Cortex of kidney (tissue), 1 donor: ENCODE results near the gene KRTAP21-1.
"Not testable (repeated sequence)": the region's sequence is repeated elsewhere in the genome, so short reads cannot be mapped to it uniquely, and the experiment has no call there.

Experiments used
- DNase-seq: peaks from one replicate; lab custom pipeline; 2025; lab: John Stamatoyannopoulos, UW

Gene KRTAP21-1

DNA sequence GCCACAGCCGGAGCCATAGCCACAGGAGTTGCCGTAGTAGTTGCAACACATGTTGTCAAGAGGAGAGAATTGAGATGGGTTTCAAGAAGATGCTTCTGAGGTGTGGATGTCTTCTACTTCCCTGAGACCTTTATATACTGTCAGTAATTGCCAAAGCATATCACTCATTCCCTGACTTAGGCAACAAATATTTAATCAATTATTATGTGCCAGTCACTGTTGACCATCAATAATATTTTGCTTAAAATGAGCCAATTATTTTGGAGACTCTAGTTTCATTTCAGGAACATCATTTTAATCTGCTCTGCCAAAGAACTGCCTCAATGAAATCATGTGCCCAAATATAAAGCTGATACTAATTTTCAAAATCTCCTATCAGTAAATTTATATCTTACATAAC is at the start of gene KRTAP21-1:
Gene KRTAP21-1, minus strand, starts transcription at position 101 of the 400 bp plus-strand sequence. Its CDS starts 50 bp downstream, at position 51.
- DNase-seq: not testable (repeated sequence)

DNA sequence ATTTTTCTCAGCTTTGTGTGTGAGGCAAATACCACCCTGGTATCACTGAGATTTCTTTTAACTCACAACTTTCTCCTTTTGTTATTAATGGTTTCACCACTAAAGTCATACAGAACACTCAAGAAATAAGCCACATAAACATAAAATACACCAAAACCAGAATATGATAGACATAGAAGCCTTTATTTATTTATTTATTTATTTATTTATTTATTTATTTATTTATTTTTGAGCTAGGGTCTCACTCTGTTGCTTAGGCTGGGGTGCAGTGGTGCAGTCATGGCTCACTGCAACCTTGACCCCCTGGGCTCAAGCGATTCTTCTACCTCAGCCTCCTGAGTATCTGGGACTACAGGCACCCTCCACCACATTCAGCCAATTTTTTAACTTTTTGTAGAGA is 45.4 kb upstream of the KRTAP21-1 start:
- DNase-seq: no peak

DNA sequence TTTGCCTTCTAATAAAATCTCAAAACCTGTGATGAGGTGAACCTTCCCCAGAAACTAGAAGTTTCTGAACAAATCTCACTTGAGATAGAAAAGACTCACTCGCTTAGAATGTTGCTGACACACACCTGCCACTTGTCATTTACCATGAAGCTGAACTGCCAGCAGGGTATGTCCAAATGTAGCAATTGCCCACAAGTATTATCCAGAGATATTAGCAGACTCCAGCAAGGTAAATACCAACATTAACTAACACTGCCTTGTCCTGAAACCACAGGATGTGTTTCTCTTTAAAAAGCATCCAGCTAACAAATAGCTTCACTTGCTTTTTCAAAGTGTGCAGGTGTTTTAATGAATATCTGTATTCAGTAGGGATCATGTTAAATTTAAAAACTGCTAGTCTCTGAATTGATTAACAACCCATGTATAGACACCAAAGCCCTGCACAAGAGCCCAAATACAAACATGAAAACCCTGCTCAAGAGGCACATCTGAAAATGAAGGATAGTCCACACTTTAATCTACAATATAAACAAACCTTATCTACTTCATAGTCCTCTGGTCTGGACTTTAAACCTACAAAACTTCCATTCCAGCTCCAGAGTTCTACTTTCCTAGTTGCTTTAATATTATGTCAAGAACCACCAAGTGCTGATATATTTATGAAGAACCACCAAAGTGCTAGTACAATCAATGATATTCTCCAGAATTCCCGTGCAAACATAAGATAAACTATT is 38.5 kb upstream of the KRTAP21-1 start:
- no peak for DNase-seq

DNA sequence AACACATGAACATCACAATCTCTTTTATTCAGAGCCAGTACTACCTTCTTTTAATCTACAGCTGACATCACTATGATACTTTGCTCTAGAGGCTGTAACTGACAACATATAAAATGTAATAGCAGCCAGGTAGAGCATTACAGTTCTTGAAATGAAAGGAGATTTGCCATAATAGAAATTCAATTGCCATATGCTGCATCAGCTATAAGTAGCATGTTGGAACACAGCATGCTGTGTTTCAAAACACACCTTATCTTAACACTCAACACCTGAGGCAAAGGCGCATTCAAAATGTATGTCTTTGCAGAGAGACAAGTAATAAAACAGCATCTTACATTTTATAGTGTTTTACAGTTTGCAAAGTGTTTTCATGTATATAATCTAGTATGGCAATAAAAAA is 24.0 kb upstream of the KRTAP21-1 start:
- DNase-seq: no peak

DNA sequence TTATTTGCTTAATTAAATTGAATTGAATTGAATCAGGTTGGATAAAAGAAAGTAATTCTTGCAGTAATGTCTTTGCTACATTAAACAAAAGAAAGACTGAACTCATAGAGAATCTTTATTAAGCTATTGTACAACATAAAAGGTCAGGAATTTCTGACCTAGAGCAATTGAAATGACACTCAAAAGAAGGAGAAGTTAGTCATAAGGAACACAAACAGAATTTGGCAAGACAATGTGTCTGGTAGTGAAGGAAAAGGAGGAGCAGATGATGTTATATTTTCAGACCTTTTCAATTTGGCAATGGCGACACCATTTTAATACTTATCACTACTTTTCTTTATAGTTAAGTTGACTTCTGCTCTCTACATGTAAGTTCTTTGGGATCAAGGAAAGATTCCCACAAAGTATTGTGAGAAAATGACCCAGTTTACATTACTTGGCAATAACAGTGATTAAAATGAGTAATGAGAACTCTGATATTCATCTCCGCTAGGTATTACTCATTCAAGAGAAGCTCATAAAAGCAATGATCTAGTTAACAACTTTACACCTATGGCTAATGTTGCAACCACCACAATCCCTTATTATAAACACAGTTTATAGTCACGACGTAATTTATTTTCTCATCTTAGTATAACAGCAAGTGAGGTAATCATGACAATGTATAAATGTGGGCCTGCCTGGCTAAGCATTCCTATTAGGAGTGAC is 14.7 kb upstream of the KRTAP21-1 start:
- no peak for DNase-seq

DNA sequence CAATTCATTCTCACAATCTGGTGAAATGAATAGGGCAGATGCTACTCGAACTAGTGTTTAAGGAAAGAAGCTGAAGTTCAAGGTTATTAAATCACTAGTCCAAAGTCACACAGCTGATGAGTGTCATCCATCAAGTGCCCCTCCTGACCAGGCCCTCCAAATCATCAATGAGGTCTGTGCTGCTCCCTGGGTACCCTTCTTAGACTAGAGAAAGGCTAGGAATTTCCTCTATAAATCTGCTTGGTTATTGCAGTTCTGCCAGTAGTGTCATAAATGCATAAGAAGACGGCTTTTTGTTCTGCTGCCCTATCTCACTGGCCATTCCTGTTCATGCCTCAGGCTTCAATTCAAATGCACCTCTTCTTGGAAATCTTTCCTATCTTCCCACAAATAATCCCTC is 5.5 kb upstream of the KRTAP21-1 start:
- DNase-seq: no peak

DNA sequence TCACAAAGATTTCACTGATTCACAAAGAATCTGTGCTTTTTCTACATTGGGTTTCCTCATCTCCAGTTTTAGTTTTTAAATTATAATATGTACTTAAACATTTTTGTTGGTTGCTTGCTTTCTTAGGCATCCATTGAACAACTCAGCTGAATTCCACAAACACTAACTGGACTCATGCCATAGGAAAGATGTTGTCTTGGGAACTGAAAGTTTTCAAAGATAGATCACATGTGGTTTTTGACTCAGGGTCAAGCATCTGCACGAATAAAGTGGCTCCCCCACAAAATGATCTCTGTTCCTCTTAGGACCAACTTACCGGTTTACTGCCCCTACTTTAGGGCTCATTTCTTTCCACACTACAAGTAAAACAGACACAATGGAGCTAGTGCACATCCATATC is 3.1 kb upstream of the KRTAP21-1 start:
- no peak for DNase-seq

DNA sequence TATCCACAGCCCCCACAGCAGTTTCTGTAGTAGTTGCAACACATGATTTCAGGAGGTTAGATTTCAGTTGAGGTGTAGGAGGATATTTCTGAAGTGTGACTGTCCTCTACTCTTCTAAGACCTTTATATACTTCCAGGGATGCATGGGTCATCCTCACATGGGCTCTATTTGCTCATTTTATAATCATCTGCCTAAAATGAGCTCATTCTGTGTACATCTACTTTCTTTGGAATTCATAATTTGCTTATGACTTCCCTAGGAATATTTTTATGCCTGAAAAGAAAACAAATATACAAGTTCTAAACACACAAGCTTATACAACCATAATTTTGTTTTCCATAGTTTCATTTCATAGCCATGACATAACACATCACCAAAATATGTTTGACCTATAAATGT is 8.1 kb downstream of the KRTAP21-1 start, which contains the start of gene KRTAP21-2:
Gene KRTAP21-2, minus strand, starts transcription at position 101 of the 400 bp plus-strand sequence. Its CDS starts 57 bp downstream, at position 44.
- DNase-seq: no peak

DNA sequence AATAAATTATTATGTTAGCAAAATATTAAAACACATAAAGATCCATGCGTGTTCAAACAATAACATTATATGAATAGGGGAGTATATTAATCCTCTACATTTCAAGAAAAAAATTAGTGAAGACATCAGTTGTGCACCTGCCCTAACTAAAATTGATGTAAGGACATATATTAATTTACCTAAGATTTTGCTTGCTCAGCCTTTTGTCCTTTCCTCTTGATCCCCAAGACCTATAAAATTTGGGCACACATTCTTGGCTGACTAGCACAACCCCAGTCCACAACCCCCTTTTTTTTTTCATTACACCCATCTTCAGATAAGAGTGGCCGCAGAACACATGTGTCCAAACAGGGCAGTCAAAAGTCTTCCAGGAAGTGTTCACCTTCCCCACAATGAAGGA is 14.8 kb downstream of the KRTAP21-1 start:
- DNase-seq: no peak

DNA sequence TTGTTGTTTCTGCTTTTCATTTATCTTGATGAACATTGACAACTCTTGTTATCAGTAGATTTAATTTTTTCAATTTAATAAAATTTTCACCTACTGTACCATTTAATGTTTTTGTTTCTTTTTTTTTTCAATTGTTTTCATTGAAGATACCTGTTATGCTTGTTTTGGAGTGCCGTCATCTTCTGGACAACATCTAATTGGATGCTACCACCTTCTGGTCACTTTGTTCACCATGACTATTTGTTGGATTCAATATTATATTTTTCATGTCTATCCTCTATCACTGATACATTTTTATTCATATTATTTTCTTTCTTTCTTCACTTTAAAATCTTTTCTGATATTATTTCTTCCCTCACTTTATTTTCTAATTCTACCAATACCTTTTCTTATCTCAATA is 22.2 kb downstream of the KRTAP21-1 start:
- no peak for DNase-seq

DNA sequence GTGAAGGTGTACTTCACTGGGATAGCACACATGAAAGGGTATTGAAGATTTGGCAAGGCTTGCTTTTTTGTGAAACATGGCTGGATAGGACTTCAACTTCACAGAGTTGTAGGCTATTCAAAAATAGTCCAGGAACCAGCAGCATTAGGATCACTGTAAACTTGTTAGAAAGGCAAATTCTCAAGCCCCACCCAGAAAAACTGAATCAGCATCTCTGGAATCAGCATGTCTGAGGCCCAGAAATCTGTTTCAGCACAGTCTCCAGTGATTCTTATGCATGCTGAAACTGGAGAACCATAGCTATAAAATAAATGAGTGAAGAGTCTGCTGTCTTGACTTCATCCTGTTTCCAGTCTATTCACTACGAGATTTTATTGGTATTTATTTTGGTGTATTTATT is 28.5 kb downstream of the KRTAP21-1 start:
- no peak for DNase-seq

DNA sequence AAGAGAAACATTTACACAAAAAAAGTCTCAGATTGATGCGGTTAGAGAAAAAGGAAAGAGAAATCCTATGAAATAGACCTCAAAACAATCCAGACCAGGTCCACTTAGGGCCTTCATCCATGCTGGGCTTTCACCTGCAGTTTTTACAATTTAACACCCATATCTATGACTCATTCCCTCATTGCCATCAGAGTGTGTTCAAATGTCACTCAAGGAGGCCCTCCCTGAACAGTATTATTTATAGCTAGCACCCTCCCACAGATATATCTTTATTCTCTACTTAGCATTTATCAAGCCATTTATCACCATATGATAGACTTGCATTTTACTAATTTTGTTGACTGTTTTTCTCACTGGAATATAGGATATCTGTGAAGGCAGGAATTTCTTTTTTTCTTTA is 35.8 kb downstream of the KRTAP21-1 start:
- no peak for DNase-seq

DNA sequence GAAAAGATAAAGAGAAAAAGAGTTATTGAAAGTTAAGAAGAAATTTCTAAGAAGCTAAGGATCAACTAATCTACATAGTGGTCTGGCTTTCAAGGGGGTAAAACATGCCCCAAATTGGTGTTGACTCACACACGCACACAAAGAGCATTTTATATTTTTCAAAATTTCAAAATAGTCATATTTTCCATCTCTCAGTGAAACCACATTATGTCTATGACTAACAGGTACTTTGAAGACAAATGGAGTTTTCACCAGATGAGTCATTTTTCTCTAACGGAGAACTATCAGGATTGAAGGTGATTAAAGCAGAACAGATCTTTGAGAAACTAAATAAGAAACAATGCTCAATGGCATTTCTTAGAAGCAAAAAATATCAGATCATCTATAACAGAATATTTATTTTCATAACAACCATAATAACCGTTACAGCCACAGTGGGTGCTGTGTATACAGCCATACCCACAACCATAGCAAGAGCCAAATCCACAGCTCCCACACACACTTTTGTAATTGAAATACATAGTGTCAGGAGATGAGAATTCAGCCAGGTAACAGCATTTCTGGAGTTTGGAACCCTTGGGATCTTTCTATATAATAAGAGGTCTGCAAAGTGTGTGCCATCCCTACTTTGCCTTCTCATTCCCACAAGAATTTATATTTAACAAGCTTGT is 36.9 kb downstream of the KRTAP21-1 start, which contains the start of gene KRTAP21-3:
Gene KRTAP21-3, minus strand, starts transcription at position 539 of the 671 bp plus-strand sequence. Its CDS starts 18 bp downstream, at position 521.
- DNase-seq: no peak

DNA sequence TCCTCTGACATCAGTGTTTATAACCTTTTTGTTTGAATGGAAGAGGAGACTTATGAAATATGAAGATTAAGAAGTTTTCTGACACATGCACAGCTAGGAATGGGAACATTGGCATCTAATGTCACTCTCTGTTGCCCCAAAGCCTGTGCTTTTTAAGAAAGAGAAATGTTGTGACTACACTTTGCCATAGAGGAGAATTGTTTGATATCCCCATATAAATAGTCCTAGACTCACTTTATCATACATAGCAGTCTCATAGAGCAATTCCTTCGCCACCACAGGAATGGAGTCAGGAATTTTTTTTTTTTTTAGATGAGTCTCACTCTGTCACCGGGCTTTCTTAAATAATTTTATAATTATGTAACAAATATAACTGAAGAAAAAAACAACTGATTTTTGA is 38.1 kb downstream of the KRTAP21-1 start:
- no peak for DNase-seq

DNA sequence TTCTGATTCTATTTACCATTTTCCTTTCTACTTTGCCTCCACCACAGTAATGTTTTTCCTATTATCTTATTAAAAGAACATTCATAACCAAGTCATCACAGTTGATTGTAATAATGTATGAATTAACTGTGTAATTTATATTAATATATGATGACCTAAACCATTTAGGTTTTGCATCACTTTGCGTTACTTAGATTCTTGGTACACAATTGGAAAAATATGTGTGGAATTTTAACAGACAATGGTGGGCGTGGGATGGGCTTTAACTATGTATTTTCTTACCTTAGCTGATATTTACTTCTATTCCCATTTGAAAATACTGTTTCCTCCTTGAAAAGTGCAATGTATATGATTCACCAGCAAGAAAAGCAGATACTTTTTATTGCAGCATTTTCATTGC is 40.3 kb downstream of the KRTAP21-1 start:
- DNase-seq: no peak

DNA sequence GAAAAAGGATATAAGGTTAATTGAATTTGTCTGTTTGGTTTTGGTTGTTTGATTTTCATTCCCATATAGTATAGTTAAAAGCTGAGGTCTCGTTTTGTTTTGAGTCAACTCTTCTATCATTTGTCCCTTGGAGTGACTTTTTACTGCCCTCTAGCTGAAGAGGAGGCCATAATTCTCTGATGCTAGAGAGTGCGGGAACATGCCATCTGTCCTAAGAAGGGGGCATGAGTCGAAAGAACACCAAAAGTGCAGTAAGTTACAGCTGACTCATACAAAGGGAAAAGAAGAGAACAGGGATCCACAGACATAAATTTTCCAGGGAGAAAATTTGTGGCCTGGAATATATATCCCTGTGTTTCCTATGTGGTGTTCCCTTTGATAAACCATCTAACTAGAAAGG is 40.8 kb downstream of the KRTAP21-1 start:
- no peak for DNase-seq

DNA sequence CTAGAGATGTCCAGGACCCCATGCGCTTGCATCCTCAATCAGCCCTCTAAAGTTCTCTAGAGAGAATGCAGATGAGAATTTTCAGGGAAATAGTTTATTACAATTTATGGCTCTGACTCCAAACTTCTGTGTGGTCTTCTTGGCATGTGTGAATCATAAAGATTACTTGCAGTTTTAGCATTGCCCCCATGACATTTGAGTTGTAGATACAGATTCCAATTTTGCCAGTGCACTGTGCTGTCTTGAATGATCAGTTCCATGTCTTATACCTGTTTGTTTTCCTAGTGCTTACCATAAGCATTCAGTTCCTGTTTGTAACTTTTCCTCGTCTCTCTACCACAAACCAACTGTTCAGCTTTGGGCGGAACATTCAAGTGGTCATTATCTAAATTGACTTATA is 41.5 kb downstream of the KRTAP21-1 start:
- no peak for DNase-seq

DNA sequence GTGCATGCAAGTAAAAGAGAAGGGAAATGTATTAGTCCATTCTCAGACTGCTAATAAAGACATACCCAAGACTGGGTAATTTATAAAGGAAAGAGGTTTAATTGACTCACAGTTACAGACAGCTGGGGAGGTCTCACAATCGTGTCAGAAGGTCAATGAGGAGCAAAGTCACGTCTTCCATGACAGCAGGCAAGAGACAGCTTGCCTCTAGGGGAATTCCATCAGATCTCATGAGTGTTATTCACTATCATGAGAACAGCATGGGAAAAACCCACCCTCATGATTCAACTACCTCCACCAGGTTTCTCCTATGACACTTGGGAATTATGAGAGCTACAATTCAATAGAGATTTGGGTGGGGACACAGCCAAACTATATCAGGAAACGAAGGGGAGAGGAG is 44.7 kb downstream of the KRTAP21-1 start:
- no peak for DNase-seq

DNA sequence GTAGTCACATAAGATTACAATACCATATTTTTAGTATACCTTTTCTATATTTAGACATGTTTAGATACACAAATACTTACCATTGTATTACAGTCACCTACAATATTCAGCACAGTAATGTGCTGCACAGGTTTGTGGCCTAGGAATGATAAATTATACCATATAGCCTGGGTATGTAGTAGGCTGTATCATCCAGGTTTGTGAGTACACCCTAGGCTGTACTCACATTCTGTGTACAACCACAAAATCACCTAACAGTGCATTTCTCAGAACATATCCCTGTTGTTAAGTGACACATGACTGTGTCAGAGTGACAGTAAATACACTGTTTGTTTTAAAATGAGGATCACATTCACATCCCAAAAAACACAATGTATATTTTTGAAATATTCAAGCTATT is 47.8 kb downstream of the KRTAP21-1 start:
- no peak for DNase-seq
